CD4-positive, alpha-beta T cell treated with Interleukin-1 beta for 1 hour (primary cell): ENCODE measurements around the gene KIF11.

Experiments
- DNase-seq, 2 donors: peaks; one replicate each; pipeline ENCODE4 v3.0.0-alpha.2; 2020 to 2022

The KIF11 gene

DNA sequence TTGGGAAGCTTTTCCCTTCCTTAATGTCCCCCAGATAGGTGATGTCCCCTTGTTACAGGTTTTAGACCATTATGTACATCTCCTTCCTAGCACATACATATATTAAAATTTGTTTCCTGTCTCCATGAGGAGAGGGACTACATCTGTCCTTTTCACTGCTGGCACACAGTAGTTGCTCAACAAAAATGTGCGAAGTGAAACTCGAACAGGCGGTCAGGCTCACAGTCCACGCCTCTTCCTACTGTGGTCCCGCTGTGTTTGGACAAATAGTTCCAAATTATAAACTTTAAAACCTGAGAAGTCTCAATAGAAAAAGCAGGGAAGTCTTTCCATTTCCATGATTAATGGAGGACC, 95.6 kb downstream of the KIF11 start:
- no peak for DNase-seq

DNA sequence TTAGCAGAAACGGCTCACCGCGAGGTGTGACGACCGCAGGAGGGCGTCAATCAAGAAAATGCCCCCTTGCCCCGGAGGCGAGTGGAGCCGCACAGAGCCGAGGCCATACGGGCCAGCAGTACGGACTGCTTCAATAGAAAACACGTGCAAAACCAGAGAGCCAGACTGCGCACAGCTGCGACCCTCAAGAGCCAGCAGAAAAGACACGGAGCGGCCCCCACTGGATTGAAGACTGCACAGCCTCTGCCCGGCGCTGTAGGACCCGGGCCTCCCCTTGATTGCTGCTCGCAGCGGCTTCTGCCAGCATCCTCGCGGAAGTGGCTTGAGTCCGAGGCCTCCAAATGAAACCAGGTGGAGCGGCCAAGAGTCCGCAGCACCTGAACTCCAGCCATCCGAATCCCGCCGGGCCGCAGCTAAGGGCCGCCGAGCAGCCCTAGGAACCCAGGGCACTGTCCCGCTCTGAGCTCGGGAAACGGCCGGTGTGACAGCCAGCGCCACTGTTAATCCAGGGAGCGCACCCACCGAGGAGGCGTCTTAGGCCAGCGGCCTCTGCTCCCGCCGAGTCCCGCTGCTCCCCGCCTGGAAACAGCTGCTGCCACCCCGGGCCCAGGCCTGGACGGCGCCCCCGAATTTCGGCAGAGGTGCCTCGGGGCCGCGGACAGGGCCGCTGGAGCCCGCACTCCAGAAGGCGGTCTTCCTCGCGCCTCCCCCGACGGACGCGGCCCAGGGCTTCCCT, 96.2 kb downstream of the KIF11 start:
- DNase-seq, result peak in 1 of 2 donors; percentile 15

- DNase-seq, result peak; percentile 46 to 78
Measured at GRCh38 chr10:92689663-92690210, 96.8 kb downstream of the KIF11 start, which contains the start of gene HHEX. Gene HHEX, plus strand, starts transcription at chr10:92689955. Its CDS starts 32 bp downstream, at chr10:92689987.

DNA sequence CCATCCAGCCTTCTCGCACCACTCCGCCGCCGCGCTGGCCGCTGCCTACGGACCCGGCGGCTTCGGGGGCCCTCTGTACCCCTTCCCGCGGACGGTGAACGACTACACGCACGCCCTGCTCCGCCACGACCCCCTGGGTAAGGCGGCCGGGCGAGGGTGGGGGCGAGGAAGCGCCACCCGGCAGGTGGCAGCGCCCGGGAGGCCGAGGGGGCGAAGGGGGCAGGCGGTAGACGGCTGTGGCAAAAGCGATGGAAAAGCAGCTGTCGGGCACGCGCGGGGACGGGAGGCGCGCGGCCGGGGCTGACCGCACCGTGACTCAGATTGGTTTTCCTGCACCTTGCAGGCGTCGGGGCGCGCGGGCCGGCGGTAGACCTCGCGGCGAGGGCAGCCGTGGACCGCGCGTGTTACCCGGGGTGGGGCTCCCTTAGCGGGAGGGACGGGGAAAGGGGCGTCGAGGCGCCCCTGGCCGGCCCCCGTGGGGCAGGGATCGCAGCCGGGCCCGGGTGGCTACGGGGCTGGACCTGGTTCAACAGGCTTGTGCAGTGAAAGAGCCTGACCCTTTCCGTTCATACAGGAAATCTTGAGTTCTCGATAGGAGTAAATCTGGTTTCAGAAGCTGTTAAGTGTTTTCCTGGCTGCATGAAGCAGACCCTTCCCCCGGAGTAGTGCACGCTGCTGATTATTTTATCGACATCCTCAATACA, 97.4 kb downstream of the KIF11 start:
- DNase-seq, result peak; percentile 56 to 70

GRCh38 chr10:92690915-92691590, 98.1 kb downstream of the KIF11 start:
- DNase-seq, result peak in 1 of 2 donors; percentile 12

DNA sequence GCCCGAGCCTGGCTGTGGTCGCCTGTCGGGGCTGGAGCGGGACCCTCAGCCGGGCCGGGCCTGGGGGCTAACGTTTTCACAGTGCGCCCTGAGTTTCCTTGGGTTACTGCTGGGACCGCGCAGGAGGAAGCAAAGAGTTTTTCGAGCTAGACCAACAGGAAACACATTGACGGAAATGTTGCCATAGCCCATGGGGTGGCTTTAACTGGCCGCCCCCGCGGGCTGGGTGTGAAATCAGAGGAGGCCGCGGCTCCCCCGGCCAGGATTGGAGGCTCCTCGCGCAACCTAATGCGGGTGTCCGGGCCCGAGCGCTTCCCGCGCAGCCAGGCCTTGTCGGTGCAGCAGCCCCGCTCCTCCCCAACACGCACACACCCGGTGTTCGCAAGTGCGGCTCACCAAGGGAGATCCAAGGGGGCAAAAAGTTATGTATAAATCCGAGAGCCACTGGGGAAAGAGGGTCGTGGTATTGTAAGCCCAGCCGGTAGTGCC, 98.7 kb downstream of the KIF11 start:
- peak; percentile 22 to 68 for DNase-seq

DNA sequence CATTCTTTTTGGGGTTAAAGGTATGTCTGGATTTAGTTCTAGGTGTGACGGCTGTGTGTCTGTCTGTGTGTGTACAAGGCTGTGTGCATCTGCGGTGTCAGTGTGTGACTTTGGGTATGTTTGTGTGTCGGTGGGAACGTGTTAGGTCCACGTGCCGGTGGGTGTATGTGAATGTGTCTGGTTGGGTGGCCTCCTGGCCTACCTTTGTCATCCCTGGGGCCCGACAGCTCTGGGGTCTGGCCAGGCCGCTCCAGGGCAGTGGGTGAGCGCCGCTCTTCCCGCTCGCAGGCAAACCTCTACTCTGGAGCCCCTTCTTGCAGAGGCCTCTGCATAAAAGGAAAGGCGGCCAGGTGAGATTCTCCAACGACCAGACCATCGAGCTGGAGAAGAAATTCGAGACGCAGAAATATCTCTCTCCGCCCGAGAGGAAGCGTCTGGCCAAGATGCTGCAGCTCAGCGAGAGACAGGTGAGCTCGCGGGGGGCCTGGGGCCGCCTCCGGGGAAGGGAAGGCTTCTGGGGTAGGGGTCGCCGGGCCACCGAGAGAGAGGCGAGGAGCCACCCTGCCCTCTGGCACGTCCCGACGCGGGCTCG, 99.2 kb downstream of the KIF11 start:
- no peak for DNase-seq

GRCh38 chr10:92692697-92693533, 100.0 kb downstream of the KIF11 start:
- no peak for DNase-seq

DNA sequence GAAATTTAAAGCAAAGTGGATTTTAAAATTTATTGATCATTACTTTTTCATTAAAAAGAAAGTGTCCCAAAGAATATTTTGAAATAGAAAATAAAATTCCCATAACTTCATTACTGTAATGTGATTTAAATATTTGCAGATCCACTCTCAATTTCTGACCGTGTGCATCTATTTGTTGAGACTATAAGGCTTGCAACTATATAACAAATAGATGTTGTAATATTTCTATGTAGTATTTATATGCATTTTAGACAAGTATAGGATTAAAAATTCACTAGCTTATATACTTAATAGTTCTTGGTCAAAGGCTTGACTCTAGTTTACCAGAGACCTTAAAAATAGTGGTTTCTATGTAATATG, 100.6 kb downstream of the KIF11 start:
- no peak for DNase-seq

GRCh38 chr10:92695679-92696605, 103.0 kb downstream of the KIF11 start:
- DNase-seq, result no peak

DNA sequence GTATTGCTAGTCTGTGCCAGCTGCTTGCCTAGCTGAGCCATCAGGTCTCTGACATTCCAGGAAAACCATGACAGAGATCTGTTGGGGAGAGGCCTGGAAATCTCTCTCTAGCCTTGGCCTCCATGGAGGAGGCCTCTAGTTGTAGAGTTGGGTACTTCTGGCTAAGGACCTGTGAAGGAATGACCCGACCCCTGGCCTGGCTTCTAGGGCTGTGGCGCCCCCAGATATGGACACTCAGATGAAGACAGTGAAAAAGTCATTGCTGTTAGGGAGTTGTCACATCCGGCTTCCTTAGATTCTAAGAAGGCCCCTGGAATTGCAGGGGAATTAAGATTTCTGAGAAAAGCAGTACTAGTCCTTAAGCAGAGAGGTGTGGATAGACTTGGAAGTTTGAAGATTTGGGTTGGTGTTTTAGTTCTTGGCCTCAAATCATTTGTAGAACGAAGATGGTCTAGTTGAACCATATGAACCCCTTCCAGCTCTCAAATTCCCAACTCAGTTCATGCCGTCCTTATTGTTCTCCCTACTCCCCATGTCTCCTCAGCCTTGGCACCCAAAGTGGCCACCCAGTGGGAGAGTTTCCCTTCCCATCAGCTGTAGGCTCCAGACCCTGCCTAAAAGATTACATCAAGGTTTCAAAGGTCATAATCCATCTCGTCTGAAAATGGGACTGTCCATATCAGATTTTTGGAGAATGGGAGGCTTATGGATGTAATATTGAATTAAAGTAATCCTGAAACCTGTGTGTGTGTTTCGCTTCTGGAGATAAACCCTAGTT, 103.9 kb downstream of the KIF11 start:
- no peak for DNase-seq

- no peak for DNase-seq
Measured at GRCh38 chr10:92697663-92698511, 105.0 kb downstream of the KIF11 start.

GRCh38 chr10:92699193-92699517, 106.2 kb downstream of the KIF11 start:
- no peak for DNase-seq

- peak; percentile 19 to 20 for DNase-seq
Measured at GRCh38 chr10:92699518-92700381, 106.8 kb downstream of the KIF11 start.

GRCh38 chr10:92702301-92702916, 109.5 kb downstream of the KIF11 start:
- DNase-seq, result peak in 1 of 2 donors; percentile 7
